DND-41 (cell line): Measurements from ENCODE around the gene KLF14.

Source experiments
- EZH2 ChIP-seq: IDR thresholded peaks from 3 replicates; pipeline ENCODE4 v1.6.1; 2012; ENCODE audit warnings: borderline replicate concordance, low read depth, mild to moderate bottlenecking, moderate library complexity, low read length, inconsistent platforms; ENCODE audit not compliant: severe bottlenecking
- TF ChIP-seq, protein P1 (sequence below): IDR thresholded peaks from 2 replicates; pipeline ENCODE4 v1.5.1; 2012; ENCODE audit warnings: borderline replicate concordance, low read length, moderate library complexity, mild to moderate bottlenecking; ENCODE audit not compliant: poor library complexity, severe bottlenecking; ENCODE audit errors: extremely low read depth

DNA sequence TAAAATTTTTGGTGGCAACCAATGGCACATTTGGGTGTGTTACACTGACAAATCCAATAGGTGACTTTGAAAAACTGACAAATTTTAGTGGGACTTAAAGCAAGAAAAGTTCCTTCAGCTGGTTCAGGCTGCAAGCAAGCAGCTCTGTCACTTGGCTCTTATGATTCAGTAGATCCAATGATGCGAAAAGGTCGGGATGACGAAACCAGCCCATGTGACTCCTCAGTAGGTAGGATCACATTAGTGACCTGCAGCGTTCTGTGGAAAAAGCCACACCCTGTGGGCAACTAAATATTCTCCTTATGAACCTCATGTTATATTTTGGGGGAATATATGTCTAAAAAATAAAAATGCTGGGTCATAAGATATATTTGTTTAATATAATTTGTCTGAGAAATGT is 34.3 kb downstream of the KLF14 start:
- TF ChIP-seq, protein P1, sequence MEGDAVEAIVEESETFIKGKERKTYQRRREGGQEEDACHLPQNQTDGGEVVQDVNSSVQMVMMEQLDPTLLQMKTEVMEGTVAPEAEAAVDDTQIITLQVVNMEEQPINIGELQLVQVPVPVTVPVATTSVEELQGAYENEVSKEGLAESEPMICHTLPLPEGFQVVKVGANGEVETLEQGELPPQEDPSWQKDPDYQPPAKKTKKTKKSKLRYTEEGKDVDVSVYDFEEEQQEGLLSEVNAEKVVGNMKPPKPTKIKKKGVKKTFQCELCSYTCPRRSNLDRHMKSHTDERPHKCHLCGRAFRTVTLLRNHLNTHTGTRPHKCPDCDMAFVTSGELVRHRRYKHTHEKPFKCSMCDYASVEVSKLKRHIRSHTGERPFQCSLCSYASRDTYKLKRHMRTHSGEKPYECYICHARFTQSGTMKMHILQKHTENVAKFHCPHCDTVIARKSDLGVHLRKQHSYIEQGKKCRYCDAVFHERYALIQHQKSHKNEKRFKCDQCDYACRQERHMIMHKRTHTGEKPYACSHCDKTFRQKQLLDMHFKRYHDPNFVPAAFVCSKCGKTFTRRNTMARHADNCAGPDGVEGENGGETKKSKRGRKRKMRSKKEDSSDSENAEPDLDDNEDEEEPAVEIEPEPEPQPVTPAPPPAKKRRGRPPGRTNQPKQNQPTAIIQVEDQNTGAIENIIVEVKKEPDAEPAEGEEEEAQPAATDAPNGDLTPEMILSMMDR = no peak
- no peak for TF ChIP-seq EZH2
